Transverse colon (tissue), 4 donors: ENCODE measurements around the gene AGRN. TPM values are rescaled to one million over a fixed set of nuclear protein-coding genes. Genes with fewer than 3 reads are reported as not detected.

Experiments
- DNase-seq: peaks from one replicate; pipeline ENCODE4 v3.0.0-alpha.2; 2019
- H3K27ac ChIP-seq, 4 donors: fragments of 200-600 bp; sonication (generic); 2 replicates each; pipeline ENCODE4 v1.5.1; 2016 to 2018; ENCODE audit warnings: inconsistent platforms in 4 of 4
- H3K27me3 ChIP-seq: fragments of 200-600 bp; sonication (generic); 2 replicates; pipeline ENCODE4 v1.5.1; 2017; ENCODE audit warnings: inconsistent platforms
- H3K36me3 ChIP-seq, 4 donors: fragments of 200-600 bp; sonication (generic); 2 replicates each; pipeline ENCODE4 v1.5.1; 2017 to 2019; ENCODE audit warnings: inconsistent platforms in 4 of 4
- H3K4me1 ChIP-seq, 4 donors: fragments of 200-600 bp; sonication (generic); 2 replicates each; pipeline ENCODE4 v1.5.1; 2017 to 2020; ENCODE audit warnings: inconsistent platforms in 4 of 4
- H3K4me3 ChIP-seq, 4 donors: fragments of 200-600 bp; sonication (generic); 1 replicate in 1 of 4; 2 replicates in 3 of 4; pipeline versions ENCODE4 v1.5.1 to v1.6.1; 2017 to 2019; ENCODE audit warnings: inconsistent platforms in 4 of 4
- H3K9me3 ChIP-seq, 2 donors: fragments of 200-600 bp; sonication (generic); 2 replicates each; pipeline ENCODE4 v1.5.1; 2017 to 2019; ENCODE audit warnings: inconsistent platforms in 2 of 2
- EP300 ChIP-seq: sonication (generic); formaldehyde crosslinking; IDR thresholded peaks from one replicate; pipeline ENCODE4 v1.6.1; 2017; ENCODE audit warnings: antibody characterized with exemption, low read depth
- POLR2A ChIP-seq: fragments of 450-650 bp; IDR thresholded peaks from one replicate; pipeline ENCODE4 v1.6.1; 2016; ENCODE audit warnings: antibody characterized with exemption, mild to moderate bottlenecking, moderate library complexity
- POLR2AphosphoS5 ChIP-seq, 3 donors: sonication (generic); formaldehyde crosslinking; IDR thresholded peaks; one replicate each; pipeline ENCODE4 v1.6.1; 2016; ENCODE audit warnings: antibody characterized with exemption in 3 of 3
- WGBS, 2 donors: methylation state at CpG; one replicate each; pipeline ENCODE4 v1.1.5; 2018; ENCODE audit warnings: low coverage in 1 of 2; 5-methylcytosine and 5-hydroxymethylcytosine counted together
- in situ Hi-C, 4 donors: fragments of 200-750 bp; cut with MboI; loops; one replicate each; pipeline versions ENCODE4 v1.15.0 to v1.15.1; 2017; ENCODE audit warnings: low sequenced_read_pairs in 3 of 4, low pct_ligation_motif_present in 1 of 4, low pct_unique_long_range_greater_than_20kb in 1 of 4
- intact Hi-C: fragments of 100-400 bp; cut with DNase I; formaldehyde crosslinking; loops from one replicate; pipeline ENCODE4 v1.15.1; 2023; ENCODE audit warnings: low total_unique reads
- total RNA-seq, 4 donors: library from RNA; depleted of rRNA; stranded (reverse); fragments of >200 nt; gene quantifications; one replicate each; pipeline ENCODE4 v1.1.0, GENCODE V29; 2016
- TF ChIP-seq, protein P1 (sequence below), 5 experiments: fragments of 200-600 bp in 3 of 5; fragments of 450-650 bp in 2 of 5; sonication (generic) in 3 of 5; IDR thresholded peaks; 1 replicate in 2 of 5; 2 replicates in 3 of 5; pipeline ENCODE4 v1.5.1; 2016 to 2017; ENCODE audit warnings: antibody characterized with exemption in 5 of 5, inconsistent platforms in 3 of 5, mild to moderate bottlenecking in 2 of 5, moderate library complexity in 1 of 5

The AGRN gene
- total RNA-seq, 4 donors from 2014 or later: 25.4 to 132 (median 44.8) TPM

DNA sequence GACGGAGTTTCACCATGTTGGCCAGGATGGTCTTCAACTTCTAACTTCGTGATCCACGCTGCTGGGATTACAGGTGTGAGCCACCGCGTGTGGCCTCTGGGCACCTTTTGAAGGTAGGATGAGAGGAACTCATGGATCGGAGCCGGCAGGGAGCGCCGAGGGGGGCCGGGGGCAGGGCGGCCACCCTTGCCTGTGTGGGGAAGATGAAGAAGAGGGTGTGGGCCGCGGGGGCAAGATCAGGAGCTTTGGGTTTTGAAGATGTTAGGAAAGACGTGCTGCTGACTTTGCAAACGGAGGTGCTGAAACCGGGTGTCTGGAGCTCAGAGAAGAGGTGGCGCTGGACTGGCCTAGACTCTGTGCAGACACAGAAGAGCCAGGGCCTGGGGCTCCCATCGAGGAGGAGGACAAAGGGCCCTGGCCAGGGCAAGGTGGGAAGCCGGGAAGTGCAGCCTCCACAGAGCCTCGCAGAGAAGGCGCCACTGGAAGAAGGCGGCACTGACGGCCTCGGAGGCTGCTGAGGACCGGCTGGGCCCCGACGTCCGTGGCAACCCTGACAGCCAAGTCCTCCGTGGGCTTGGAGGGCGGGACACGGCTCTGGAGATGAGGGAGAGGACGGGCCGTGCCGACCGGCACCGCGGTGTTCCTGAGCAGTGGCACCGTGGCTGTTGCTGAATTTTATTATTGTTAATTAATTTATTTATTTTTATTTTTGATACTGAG lies 40.5 kb downstream of the AGRN start:
- TF ChIP-seq POLR2AphosphoS5 (IDR thresholded peaks at IDR 0.05): no peak
- TF ChIP-seq, protein P1, sequence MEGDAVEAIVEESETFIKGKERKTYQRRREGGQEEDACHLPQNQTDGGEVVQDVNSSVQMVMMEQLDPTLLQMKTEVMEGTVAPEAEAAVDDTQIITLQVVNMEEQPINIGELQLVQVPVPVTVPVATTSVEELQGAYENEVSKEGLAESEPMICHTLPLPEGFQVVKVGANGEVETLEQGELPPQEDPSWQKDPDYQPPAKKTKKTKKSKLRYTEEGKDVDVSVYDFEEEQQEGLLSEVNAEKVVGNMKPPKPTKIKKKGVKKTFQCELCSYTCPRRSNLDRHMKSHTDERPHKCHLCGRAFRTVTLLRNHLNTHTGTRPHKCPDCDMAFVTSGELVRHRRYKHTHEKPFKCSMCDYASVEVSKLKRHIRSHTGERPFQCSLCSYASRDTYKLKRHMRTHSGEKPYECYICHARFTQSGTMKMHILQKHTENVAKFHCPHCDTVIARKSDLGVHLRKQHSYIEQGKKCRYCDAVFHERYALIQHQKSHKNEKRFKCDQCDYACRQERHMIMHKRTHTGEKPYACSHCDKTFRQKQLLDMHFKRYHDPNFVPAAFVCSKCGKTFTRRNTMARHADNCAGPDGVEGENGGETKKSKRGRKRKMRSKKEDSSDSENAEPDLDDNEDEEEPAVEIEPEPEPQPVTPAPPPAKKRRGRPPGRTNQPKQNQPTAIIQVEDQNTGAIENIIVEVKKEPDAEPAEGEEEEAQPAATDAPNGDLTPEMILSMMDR (IDR thresholded peaks at IDR 0.05): no peak
- no peak for TF ChIP-seq POLR2A
- no peak for TF ChIP-seq EP300
- no peak for DNase-seq
- Histone ChIP-seq H3K27me3 (peaks cover 80% of the 10 kb centered on the region), H3K4me1 (peaks cover 16 to 42% (median 33%) of the 10 kb centered on the region in 4 donors), H3K4me3 (no peak overlapping the region), H3K27ac (no peak overlapping the region), H3K36me3 (no peaks in the 10 kb centered on the region), H3K9me3 (no peaks in the 10 kb centered on the region)
- in situ Hi-C loops (no loop called here), intact Hi-C loops (no loop called here)
- 45 to 50% methylated on average over 2 to 38 of the region's 38 CpGs for WGBS, 2 donors

DNA sequence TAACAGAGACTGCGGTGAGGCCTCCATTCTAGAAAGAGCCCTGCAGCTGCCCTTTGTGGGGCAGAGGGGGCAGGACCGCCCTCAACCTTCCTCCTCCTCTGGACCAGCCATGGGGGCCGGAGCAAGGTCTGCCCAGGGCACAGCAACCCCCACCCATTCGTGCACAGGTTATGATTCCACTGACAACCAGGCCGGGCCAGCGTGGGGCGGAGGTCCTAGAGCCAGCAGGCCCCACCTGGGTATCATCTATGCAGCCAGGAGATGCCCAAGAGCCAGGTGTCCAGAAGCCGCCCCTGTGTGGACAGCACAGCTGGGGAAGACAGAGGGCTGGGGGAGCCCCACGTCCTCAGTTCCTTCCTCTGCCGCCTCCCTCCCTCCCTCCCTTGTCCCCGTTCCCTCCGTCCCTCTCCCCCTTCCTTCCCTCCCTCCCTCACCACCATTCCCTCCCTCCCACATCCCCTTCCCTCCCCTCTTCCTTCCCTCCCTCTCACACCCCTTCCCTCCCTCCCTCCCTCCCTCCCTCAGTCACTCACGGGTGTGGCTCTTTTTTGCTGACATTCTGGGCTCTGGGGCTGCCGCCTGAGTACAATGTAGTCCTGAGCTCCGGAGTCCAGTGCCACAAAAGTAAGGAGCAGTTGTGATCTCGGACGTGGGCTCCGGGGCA lies 41.9 kb downstream of the AGRN start:
- Histone ChIP-seq H3K36me3 (no peaks in the 10 kb centered on the region), H3K9me3 (no peaks in the 10 kb centered on the region), H3K27ac (no peak overlapping the region), H3K4me1 (peaks cover 16 to 42% (median 33%) of the 10 kb centered on the region in 4 donors), H3K4me3 (no peak overlapping the region), H3K27me3 (peaks cover 78% of the 10 kb centered on the region)
- WGBS, 2 donors: 58% methylated on average over 10 of the region's 18 CpGs; no CpG with 5 or more reads in 1 of the 2 donors
- in situ Hi-C loops: no loop called here
- intact Hi-C loops: loop anchor here (2.0 kb wide), 1 partner anchor 79 kb away; the partner anchor contains the start of gene PERM1
- DNase-seq: no peak
- TF ChIP-seq POLR2A (no peak), POLR2AphosphoS5 (IDR thresholded peaks at IDR 0.05) (no peak), EP300 (no peak)
- TF ChIP-seq, protein P1 (IDR thresholded peaks at IDR 0.05): no peak

DNA sequence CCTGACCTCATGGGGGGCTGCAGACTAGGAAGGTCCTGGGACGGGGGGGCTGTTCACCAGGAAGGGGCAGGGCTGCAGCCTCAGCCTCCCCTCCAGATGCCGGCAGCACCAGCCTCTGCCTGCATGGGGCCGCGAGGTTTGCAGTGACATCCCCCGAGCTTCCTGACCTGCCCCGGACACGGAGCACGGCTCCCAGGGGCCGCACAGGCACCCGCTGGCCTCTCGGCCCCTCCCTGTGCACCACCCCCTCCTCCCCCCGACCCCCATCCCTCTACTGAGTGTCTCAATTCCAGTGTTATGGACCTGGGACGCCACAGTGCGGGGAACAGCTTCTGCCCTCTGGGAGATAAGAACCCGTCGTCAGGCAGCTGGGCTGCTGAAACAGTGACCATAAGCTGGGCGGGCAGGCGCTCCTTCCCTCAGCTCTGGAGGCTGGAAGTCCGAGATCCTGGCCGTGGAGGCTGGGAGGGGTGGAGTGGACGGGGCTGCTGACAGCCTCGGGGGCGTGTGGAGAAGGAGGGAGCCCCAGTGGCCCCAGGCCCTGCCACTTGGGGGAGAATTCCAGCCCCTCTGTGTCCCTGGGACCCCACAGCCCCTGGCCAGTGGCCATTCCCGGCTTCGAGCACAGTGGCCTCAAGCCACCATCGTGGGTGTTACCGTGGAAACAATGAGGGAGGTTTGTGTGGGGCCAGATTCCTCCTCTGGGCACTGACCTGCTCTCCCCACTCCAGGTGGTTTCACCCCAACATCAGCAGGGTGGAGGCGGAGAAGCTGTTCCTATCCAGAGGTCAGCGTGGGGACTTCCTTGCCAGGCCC lies 42.6 kb downstream of the AGRN start:
- in situ Hi-C loops: no loop called here
- no peak for DNase-seq
- Histone ChIP-seq H3K27ac (no peak overlapping the region), H3K4me3 (no peak overlapping the region), H3K27me3 (peaks cover 70% of the 10 kb centered on the region), H3K36me3 (no peaks in the 10 kb centered on the region), H3K9me3 (no peaks in the 10 kb centered on the region), H3K4me1 (peaks cover 16 to 42% (median 33%) of the 10 kb centered on the region in 4 donors)
- intact Hi-C loops: loop anchor here (1.0 to 2.0 kb wide), 2 partner anchors 74 to 80 kb away; partner anchors contain the start of gene PERM1
- 25 to 28% methylated on average over 7 to 24 of the region's 29 CpGs for WGBS, 2 donors
- no peak for TF ChIP-seq EP300
- TF ChIP-seq POLR2AphosphoS5 (IDR thresholded peaks at IDR 0.05): no peak
- TF ChIP-seq, protein P1 (IDR thresholded peaks at IDR 0.05): no peak
- TF ChIP-seq POLR2A: no peak
